GM12801 (cell line): ENCODE results near the gene CDH4.

Source experiments
- TF ChIP-seq, protein P1 (sequence below): IDR thresholded peaks from one replicate; pipeline ENCODE4 v1.5.1; 2011; ENCODE audit warnings: control low read depth; ENCODE audit not compliant: insufficient read length; ENCODE audit errors: extremely low read depth

CDH4 gene

GRCh38 chr20:61260905-61261304, 8.8 kb downstream of the CDH4 start:
- TF ChIP-seq, protein P1, sequence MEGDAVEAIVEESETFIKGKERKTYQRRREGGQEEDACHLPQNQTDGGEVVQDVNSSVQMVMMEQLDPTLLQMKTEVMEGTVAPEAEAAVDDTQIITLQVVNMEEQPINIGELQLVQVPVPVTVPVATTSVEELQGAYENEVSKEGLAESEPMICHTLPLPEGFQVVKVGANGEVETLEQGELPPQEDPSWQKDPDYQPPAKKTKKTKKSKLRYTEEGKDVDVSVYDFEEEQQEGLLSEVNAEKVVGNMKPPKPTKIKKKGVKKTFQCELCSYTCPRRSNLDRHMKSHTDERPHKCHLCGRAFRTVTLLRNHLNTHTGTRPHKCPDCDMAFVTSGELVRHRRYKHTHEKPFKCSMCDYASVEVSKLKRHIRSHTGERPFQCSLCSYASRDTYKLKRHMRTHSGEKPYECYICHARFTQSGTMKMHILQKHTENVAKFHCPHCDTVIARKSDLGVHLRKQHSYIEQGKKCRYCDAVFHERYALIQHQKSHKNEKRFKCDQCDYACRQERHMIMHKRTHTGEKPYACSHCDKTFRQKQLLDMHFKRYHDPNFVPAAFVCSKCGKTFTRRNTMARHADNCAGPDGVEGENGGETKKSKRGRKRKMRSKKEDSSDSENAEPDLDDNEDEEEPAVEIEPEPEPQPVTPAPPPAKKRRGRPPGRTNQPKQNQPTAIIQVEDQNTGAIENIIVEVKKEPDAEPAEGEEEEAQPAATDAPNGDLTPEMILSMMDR: no peak

DNA sequence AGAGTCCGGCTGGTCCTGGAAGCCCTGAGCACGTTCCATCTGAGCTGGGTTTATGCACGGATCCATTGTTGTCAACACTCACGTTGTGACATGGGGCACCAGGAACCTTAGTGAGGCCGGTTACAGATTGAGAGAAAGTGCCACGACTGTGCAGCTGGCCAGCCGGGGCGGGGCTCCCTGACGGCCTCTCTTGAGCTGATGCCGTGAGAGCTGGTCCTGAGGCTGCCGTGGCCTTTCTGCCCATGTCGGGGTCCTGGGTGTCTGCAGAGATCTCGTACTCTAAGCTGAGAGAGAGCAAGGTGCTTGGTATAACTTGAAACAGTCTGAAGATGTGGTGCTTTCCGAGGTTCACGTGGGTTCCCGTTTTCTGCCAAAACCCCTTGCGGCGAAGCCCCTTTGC, 10.0 kb downstream of the CDH4 start:
- TF ChIP-seq, protein P1: no peak

DNA sequence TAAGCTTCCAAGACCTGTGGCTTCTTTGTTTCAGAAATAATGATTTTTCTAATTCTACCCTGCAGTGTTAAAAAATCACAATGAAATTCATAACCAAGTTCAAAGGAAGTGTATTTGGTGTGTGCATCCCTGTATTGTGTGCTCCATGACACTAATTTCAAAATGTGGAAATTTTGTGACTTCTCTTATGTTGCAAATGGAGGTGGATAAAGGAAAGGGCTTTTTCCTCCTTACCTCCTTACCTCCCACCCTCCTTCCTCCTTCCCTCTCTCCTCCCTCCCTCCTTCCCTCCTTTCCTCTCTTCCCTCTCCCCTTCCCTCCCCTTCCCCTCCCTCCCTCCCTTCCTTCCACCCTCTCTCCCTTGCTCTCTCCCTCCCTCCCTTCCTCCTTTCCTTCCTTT, 10.5 kb downstream of the CDH4 start:
- TF ChIP-seq, protein P1: no peak

DNA sequence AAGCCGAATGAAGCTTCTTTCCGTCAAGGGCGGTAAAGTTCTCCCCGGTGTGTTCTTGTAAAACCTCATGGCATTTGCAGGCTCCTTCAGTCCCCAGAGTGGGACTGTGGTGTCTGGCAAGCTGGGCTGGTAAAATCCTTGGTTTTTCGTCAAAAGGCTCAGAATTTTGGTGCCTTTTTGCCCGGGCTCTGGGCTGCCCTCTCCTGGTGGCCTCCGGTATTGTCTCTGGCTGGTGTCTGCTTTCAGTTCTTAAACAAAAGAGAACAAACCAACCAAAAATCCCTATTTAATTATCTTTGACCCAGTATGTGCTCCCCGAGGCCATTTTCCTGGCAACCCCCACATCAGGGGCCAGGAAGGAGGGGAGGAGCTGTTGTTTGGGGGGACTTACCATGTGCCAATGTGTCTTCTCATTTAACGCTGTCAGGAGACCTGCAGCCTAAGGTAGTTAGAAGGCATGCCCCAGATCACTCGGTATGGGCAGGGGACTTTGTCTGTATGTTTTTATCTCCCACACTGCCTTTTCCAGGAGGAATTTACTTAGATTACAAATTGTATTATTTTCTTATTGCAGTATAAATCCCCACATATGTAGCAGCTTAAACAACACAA, 11.1 kb downstream of the CDH4 start:
- TF ChIP-seq, protein P1: no peak

- TF ChIP-seq, protein P1: no peak
Observed at GRCh38 chr20:61263938-61264337, 11.9 kb downstream of the CDH4 start.

DNA sequence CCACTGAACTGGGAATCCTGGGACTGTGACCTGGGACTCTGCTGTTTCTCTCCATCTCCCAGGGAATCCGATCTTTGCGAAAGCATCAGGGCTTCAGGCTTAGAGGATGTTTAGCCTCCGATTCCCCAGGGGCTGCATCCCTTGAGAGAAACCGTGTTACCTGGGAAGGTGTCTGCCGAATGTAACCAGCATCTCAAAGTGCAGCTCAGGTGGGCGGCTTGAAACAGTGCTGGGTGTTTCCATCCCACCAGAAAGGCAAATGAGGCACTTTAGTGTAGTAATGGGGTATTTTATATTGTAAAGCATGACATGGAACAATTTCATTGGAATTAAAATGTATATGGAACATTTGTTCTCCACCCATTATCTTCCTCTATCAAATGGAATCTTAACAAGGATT, 15.2 kb downstream of the CDH4 start:
- TF ChIP-seq, protein P1: no peak

DNA sequence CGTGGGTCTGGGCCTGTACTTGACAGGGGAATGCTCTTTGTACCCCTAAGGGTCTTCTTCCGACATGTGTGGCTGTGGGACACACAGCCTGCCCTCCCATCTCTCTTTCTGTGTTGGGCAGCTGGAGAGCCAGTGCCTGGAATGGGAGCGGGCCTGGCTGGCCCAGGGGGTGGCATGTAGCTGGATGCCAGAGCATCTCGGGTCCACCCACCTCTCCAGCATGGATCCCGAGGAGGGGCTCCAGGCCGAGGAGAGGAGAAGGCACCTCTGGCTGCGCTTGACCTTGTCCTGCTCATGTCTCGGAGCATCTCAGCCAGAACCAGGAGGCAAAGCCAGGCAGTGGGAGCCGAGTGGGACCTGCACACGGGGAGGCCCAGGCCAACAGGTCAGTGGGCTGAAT, 16.0 kb downstream of the CDH4 start:
- TF ChIP-seq, protein P1: no peak
